Stimulated activated CD8-positive, alpha-beta memory T cell treated with anti-CD3 and anti-CD28 coated beads, Interleukin-12 subunit alpha, Interleukin-12 subunit beta, amount 100 ng/mL, for 1 hour (primary cell): ENCODE data around the gene F8.
"Not testable (repeated sequence)": the region's sequence is repeated elsewhere in the genome, so short reads cannot be mapped to it uniquely, and the experiment has no call there.

ENCODE experiments used
- DNase-seq: peaks from one replicate; pipeline ENCODE4 v3.0.0-alpha.2; 2020; ENCODE audit warnings: low read depth

The F8 gene

GRCh38 chrX:154885057-154885456 lies 137.5 kb downstream of the F8 start:
- DNase-seq: not testable (repeated sequence)

GRCh38 chrX:154884069-154884468 lies 138.5 kb downstream of the F8 start:
- not testable (repeated sequence) for DNase-seq

- no peak for DNase-seq
Observed at GRCh38 chrX:154873329-154873728, 149.2 kb downstream of the F8 start.

- not testable (repeated sequence) for DNase-seq
Observed at GRCh38 chrX:154868522-154868921, 154.0 kb downstream of the F8 start.

- DNase-seq: no peak
Observed at GRCh38 chrX:154855256-154855655, 167.3 kb downstream of the F8 start.

- no peak for DNase-seq
Observed at GRCh38 chrX:154850957-154851611, 171.4 kb downstream of the F8 start.

- no peak for DNase-seq
Observed at GRCh38 chrX:154840856-154841255, 181.7 kb downstream of the F8 start.

GRCh38 chrX:154836163-154836562 lies 186.4 kb downstream of the F8 start:
- DNase-seq: no peak

GRCh38 chrX:154834562-154834961 lies 188.0 kb downstream of the F8 start, which contains the start of gene SMIM9:
Gene SMIM9, minus strand, starts transcription at chrX:154834662. Its CDS starts 3,806 bp downstream, at chrX:154830856.
- no peak for DNase-seq

- no peak for DNase-seq
Observed at GRCh38 chrX:154833746-154834274, 188.7 kb downstream of the F8 start.

- DNase-seq: no peak
Observed at GRCh38 chrX:154829926-154830442, 192.5 kb downstream of the F8 start.

GRCh38 chrX:154829134-154829533 lies 193.4 kb downstream of the F8 start:
- DNase-seq: no peak

GRCh38 chrX:154828016-154828408 lies 194.5 kb downstream of the F8 start:
- no peak for DNase-seq

- DNase-seq: no peak
Observed at GRCh38 chrX:154827194-154828015, 195.1 kb downstream of the F8 start.

GRCh38 chrX:154825586-154825985 lies 196.9 kb downstream of the F8 start:
- DNase-seq: not testable (repeated sequence)

GRCh38 chrX:154824638-154825037 lies 197.9 kb downstream of the F8 start:
- no peak for DNase-seq

GRCh38 chrX:154822029-154822428 lies 200.5 kb downstream of the F8 start:
- DNase-seq: no peak

GRCh38 chrX:154821523-154821922 lies 201.0 kb downstream of the F8 start:
- no peak for DNase-seq

- DNase-seq: no peak
Observed at GRCh38 chrX:154819771-154820341, 202.7 kb downstream of the F8 start.

GRCh38 chrX:154818916-154819770 lies 203.4 kb downstream of the F8 start:
- no peak for DNase-seq

- DNase-seq: not testable (repeated sequence)
Observed at GRCh38 chrX:154817048-154817618, 205.4 kb downstream of the F8 start.
